Nephron progenitor cell (in vitro differentiated cells): ENCODE data around the gene ABCG5.

Source experiments
- DNase-seq: peaks from one replicate; pipeline ENCODE4 v3.0.0; 2021
- H3K27ac Mint-ChIP-seq: 2 replicates; pipeline ENCODE4 v1.8.0; 2021; ENCODE audit warnings: mild to moderate bottlenecking, moderate library complexity, mixed read lengths
- H3K27me3 Mint-ChIP-seq: 2 replicates; pipeline ENCODE4 v1.8.0; 2021; ENCODE audit warnings: mild to moderate bottlenecking, low read depth, mixed read lengths; ENCODE audit not compliant: poor library complexity
- H3K36me3 Mint-ChIP-seq: 2 replicates; pipeline ENCODE4 v1.8.0; 2021; ENCODE audit warnings: low read depth, mixed read lengths
- H3K4me1 Mint-ChIP-seq: 2 replicates; pipeline ENCODE4 v1.8.0; 2021; ENCODE audit warnings: mixed read lengths
- H3K4me3 Mint-ChIP-seq: 2 replicates; pipeline ENCODE4 v1.8.0; 2021; ENCODE audit warnings: mild to moderate bottlenecking, moderate library complexity, mixed read lengths
- H3K9me3 Mint-ChIP-seq: 2 replicates; pipeline ENCODE4 v1.8.0; 2021; ENCODE audit warnings: mild to moderate bottlenecking, moderate library complexity, mixed read lengths
- TF ChIP-seq, protein P1 (sequence below): fragments of 200-600 bp; sonication (generic); IDR thresholded peaks from 2 replicates; pipeline ENCODE4 v1.5.0; 2021; ENCODE audit warnings: antibody characterized with exemption

Gene ABCG5

DNA sequence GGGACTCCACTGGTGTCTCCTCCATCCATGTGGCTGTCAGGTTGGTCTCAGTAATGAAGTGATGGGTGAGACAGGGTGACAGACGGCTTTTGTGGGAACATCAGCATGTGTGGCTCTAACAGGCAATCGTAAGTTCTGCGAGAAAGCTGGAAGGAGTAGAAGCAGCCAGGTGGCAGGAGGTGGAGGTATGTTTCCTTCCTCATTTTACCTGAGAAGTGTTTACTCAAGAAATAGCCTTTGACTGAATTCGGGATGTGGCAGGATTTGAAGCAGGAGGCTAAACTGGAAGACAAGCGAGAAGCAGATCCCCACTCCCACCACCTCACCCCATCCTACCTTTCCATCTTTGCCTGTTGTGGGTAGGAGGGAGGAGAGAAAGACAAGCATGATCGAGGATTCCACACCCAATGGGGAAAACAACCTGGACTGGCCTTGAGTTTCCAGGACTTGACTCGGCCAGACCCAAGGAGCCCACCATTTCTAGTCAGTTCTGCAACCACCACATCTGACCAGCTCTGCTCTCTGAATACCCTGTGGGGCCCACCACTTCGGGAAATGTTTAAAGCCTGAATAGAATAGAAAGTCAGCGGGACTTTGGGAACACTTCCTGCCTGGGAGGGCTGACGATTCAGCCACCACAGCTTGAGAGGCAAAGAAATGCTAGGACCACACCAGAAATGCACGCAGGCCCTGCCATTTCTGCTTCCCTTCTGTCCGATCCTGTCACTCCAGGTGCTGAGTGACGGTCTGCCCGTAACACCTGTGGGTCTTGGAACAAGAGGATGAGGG, 1.3 kb upstream of the ABCG5 start:
- Mint-ChIP-seq H3K27ac (no peak overlapping the region), H3K9me3 (peaks cover 3% of the 10 kb centered on the region), H3K4me3 (no peak overlapping the region), H3K4me1 (no peaks in the 10 kb centered on the region), H3K36me3 (no peaks in the 10 kb centered on the region), H3K27me3 (peaks cover 20% of the 10 kb centered on the region)
- TF ChIP-seq, protein P1, sequence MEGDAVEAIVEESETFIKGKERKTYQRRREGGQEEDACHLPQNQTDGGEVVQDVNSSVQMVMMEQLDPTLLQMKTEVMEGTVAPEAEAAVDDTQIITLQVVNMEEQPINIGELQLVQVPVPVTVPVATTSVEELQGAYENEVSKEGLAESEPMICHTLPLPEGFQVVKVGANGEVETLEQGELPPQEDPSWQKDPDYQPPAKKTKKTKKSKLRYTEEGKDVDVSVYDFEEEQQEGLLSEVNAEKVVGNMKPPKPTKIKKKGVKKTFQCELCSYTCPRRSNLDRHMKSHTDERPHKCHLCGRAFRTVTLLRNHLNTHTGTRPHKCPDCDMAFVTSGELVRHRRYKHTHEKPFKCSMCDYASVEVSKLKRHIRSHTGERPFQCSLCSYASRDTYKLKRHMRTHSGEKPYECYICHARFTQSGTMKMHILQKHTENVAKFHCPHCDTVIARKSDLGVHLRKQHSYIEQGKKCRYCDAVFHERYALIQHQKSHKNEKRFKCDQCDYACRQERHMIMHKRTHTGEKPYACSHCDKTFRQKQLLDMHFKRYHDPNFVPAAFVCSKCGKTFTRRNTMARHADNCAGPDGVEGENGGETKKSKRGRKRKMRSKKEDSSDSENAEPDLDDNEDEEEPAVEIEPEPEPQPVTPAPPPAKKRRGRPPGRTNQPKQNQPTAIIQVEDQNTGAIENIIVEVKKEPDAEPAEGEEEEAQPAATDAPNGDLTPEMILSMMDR = no peak
- DNase-seq = no peak

DNA sequence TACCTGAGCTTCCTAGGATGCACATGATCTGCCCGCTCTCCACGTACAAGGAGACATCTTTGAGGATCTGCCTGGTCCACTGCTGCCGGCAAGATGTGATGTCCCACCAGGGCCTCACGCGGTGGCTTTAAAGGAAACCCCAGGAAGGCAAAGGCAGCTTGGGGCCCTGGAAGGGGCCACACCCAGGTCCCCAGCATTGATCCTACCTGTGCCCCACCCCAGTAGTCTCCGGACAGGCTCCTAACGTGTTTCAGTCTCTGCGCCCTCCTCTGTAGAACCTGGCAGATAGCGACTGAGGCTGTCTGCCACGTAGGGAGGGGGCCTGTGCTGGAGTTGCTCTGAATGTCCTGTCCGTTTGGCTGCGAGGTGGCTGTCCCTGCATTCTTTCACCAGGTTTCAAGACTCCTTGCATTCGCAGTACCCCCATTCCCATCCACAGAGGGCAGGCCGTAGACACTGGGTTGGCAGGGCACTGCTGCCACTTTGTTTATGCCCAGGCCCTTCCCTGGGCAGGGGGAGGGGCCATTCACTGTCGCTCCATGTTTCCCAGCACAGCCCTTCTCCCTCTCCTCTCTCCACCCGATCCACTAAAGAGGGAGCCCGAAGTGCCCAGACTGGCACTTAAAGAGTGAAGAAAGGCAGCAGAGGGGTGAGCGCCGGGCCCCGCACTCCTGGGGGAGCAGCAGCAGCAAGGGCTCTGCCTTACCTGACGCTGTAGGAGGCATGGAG, 644 bp downstream of the ABCG5 start:
- TF ChIP-seq, protein P1 = no peak
- no peaks in the 10 kb centered on the region for H3K36me3 Mint-ChIP-seq
- H3K27ac Mint-ChIP-seq = no peak overlapping the region
- no peak for DNase-seq
- no peaks in the 10 kb centered on the region for H3K4me1 Mint-ChIP-seq
- H3K9me3 Mint-ChIP-seq = peaks cover 3% of the 10 kb centered on the region
- H3K27me3 Mint-ChIP-seq = peaks cover 17% of the 10 kb centered on the region
- no peak overlapping the region for H3K4me3 Mint-ChIP-seq

DNA sequence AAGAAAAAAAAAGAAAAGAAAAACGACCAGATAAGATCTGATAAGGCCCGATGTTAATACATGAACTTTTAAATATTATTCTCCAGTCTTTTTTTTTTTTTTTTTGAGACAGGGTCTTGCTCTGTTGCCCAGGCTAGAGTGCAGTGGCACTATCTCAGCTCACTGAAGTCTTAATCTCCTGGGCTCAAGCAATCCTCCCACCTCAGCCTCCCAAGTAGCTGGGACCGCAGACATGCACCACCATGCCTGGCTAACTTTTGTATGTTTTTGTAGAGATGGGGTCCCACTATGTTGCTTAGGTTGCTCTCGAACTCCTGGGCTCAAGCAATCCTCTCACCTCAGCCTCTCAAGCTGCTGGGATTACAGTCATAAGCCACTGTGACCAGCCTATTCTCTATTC, 1.6 kb downstream of the ABCG5 start:
- H3K9me3 Mint-ChIP-seq = peaks cover 3% of the 10 kb centered on the region
- no peak overlapping the region for H3K27ac Mint-ChIP-seq
- H3K4me3 Mint-ChIP-seq = no peak overlapping the region
- DNase-seq = no peak
- H3K27me3 Mint-ChIP-seq = peaks cover 17% of the 10 kb centered on the region
- no peaks in the 10 kb centered on the region for H3K4me1 Mint-ChIP-seq
- no peaks in the 10 kb centered on the region for H3K36me3 Mint-ChIP-seq
- TF ChIP-seq, protein P1 = no peak

DNA sequence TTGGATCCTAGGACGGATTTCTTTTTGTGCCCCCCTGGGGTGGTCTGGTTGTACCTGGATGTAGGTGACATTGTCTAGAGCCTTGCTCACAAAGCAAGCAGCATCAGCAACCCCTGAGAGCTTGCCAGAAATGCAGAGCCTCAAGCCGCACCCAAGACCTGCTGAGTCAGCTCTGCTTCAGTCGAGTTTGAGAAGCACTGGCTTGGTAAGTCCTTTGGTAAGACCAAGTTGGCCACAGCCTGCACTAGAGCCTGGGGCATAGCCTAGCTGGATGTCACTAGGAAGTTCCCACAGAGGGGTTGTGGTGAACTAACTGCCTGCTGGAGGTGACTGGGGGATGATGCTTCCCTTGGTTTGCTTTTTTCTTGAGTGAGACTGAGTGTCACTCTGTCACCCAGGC, 6.2 kb downstream of the ABCG5 start:
- no peak overlapping the region for H3K4me3 Mint-ChIP-seq
- DNase-seq = no peak
- H3K9me3 Mint-ChIP-seq = peaks cover 3% of the 10 kb centered on the region
- TF ChIP-seq, protein P1 = no peak
- H3K4me1 Mint-ChIP-seq = no peaks in the 10 kb centered on the region
- H3K27me3 Mint-ChIP-seq = peaks cover 16% of the 10 kb centered on the region
- no peaks in the 10 kb centered on the region for H3K36me3 Mint-ChIP-seq
- H3K27ac Mint-ChIP-seq = no peak overlapping the region

DNA sequence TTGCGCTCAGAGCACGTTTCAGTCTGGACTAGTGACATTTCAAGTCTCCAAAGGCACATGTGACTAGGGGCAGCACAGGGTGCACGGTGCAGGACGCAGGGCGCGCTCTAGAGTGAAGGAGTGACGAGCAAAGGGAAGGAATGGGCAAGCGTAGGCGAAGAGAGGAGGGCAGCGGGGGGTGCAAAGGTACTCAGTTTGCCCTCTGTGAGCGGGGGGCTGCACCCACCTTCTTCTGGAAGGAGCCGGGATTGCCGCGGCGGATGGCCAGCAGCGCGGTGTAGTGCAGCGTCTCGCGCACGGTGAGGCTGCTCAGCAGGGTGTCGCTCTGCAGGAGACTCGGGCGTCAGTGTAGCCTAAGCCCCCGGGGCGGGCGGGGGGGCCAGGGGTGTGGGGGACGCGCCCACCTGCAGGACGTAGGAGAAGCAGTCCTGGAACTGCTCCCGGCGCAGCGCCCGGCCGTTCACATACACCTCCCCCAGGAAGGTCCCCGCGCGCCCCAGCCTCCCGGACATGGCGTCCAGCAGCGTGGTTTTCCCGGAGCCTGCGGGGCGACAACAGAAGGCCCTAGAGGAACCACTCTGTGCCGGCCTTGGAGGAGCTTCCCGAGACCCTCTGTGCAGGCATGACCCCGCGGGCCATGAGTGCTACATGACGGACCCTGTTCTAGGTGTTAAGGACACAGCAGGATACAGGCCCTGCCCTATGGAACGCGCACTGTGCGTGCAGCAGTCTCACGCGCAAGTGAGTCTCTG, 6.9 kb downstream of the ABCG5 start:
- TF ChIP-seq, protein P1 = no peak
- H3K9me3 Mint-ChIP-seq = peaks cover 3% of the 10 kb centered on the region

More for the DNA sequence above, 6.9 kb downstream of the ABCG5 start:
- Mint-ChIP-seq H3K27ac (peak overlapping the region; percentile 47), H3K36me3 (no peaks in the 10 kb centered on the region), H3K27me3 (peaks cover 14% of the 10 kb centered on the region), H3K4me3 (no peak overlapping the region), H3K4me1 (no peaks in the 10 kb centered on the region)
- DNase-seq = no peak
